GM19351 (cell line): Measurements from ENCODE around the gene RELN.

ENCODE experiments used
- ATAC-seq: cut with Tn5 transposase; IDR thresholded peaks from one replicate; pipeline ENCODE4 v1.9.1; 2021; ENCODE audit warnings: mild to moderate bottlenecking, moderate library complexity; ENCODE audit not compliant: unreplicated experiment

The RELN gene

GRCh38 chr7:103648135-103648534, 341.3 kb downstream of the RELN start:
- ATAC-seq, result no peak

- ATAC-seq, result no peak
Observed at GRCh38 chr7:103644319-103644718, 345.1 kb downstream of the RELN start.

- no peak for ATAC-seq
Observed at GRCh38 chr7:103640031-103640779, 349.3 kb downstream of the RELN start.

- no peak for ATAC-seq
Observed at GRCh38 chr7:103637726-103638125, 351.7 kb downstream of the RELN start.

- ATAC-seq, result no peak
Observed at GRCh38 chr7:103637094-103637493, 352.4 kb downstream of the RELN start.

- no peak for ATAC-seq
Observed at GRCh38 chr7:103636153-103636552, 353.3 kb downstream of the RELN start.

- ATAC-seq, result no peak
Observed at GRCh38 chr7:103632972-103633371, 356.5 kb downstream of the RELN start.

- no peak for ATAC-seq
Observed at GRCh38 chr7:103632005-103632639, 357.3 kb downstream of the RELN start.

- no peak for ATAC-seq
Observed at GRCh38 chr7:103630318-103630717, 359.1 kb downstream of the RELN start.

- no peak for ATAC-seq
Observed at GRCh38 chr7:103628742-103629141, 360.7 kb downstream of the RELN start.

- no peak for ATAC-seq
Observed at GRCh38 chr7:103626776-103627175, 362.7 kb downstream of the RELN start.

- ATAC-seq, result no peak
Observed at GRCh38 chr7:103622274-103622673, 367.2 kb downstream of the RELN start.

GRCh38 chr7:103613655-103614642, 375.5 kb downstream of the RELN start:
- ATAC-seq, result no peak

- no peak for ATAC-seq
Observed at GRCh38 chr7:103609778-103610177, 379.7 kb downstream of the RELN start.

- ATAC-seq, result no peak
Observed at GRCh38 chr7:103605640-103606039, 383.8 kb downstream of the RELN start.

- no peak for ATAC-seq
Observed at GRCh38 chr7:103598326-103598905, 391.0 kb downstream of the RELN start.

- ATAC-seq, result no peak
Observed at GRCh38 chr7:103597606-103598005, 391.9 kb downstream of the RELN start.

GRCh38 chr7:103594186-103594585, 395.3 kb downstream of the RELN start:
- ATAC-seq, result no peak

GRCh38 chr7:103593691-103594090, 395.8 kb downstream of the RELN start:
- no peak for ATAC-seq

GRCh38 chr7:103592844-103593243, 396.6 kb downstream of the RELN start:
- no peak for ATAC-seq

- no peak for ATAC-seq
Observed at GRCh38 chr7:103592187-103592586, 397.3 kb downstream of the RELN start.
